NB4 (cell line): ENCODE data around the gene XPOT.

Experiments
- CTCF ChIP-seq: IDR thresholded peaks from one replicate; pipeline ENCODE4 v1.5.1; 2012; ENCODE audit warnings: low read depth, low read length
- MYC ChIP-seq: IDR thresholded peaks from 2 replicates; pipeline ENCODE4 v1.6.1; 2011; ENCODE audit warnings: low read depth, low read length
- POLR2A ChIP-seq: IDR thresholded peaks from 2 replicates; pipeline ENCODE4 v1.6.1; 2011; ENCODE audit warnings: mild to moderate bottlenecking; ENCODE audit not compliant: insufficient read length; ENCODE audit errors: extremely low read depth
- TF ChIP-seq, protein P1 (sequence below): IDR thresholded peaks from 2 replicates; pipeline ENCODE4 v1.6.1; 2011; ENCODE audit warnings: low read depth, low read length

- TF ChIP-seq MYC (no peak), CTCF (no peak), POLR2A (no peak)
- TF ChIP-seq, protein P1, sequence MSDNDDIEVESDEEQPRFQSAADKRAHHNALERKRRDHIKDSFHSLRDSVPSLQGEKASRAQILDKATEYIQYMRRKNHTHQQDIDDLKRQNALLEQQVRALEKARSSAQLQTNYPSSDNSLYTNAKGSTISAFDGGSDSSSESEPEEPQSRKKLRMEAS, result no peak
Measured at GRCh38 chr12:64407342-64408223, 3.4 kb downstream of the XPOT start.
